ENCODE results near the gene C1orf232.

The C1orf232 gene

GRCh38 chr1:26114165-26114927, 54.4 kb downstream of the C1orf232 start:
- TF ChIP-seq EP300 (IDR thresholded peaks at IDR 0.05; ENCODE audit: borderline replicate concordance) = no peak
- no peak for TF ChIP-seq YY1 (IDR thresholded peaks at IDR 0.05; ENCODE audit: low read depth)
- TF ChIP-seq CREB1 (IDR thresholded peaks at IDR 0.05; ENCODE audit: low read depth) = no peak
- no peak for TF ChIP-seq ZBTB7A (IDR thresholded peaks at IDR 0.05; ENCODE audit: low read depth)
- TF ChIP-seq, protein P1, sequence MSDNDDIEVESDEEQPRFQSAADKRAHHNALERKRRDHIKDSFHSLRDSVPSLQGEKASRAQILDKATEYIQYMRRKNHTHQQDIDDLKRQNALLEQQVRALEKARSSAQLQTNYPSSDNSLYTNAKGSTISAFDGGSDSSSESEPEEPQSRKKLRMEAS (IDR thresholded peaks at IDR 0.05) = no peak
- no peak for TF ChIP-seq TAF1 (IDR thresholded peaks at IDR 0.05; ENCODE audit: low read depth)
- no peak for TF ChIP-seq TEAD4 (IDR thresholded peaks at IDR 0.05)
- no peak for TF ChIP-seq NFIC (IDR thresholded peaks at IDR 0.05)
- TF ChIP-seq, protein P2, sequence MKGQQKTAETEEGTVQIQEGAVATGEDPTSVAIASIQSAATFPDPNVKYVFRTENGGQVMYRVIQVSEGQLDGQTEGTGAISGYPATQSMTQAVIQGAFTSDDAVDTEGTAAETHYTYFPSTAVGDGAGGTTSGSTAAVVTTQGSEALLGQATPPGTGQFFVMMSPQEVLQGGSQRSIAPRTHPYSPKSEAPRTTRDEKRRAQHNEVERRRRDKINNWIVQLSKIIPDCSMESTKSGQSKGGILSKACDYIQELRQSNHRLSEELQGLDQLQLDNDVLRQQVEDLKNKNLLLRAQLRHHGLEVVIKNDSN (IDR thresholded peaks at IDR 0.05) = no peak
- TF ChIP-seq, protein P3, sequence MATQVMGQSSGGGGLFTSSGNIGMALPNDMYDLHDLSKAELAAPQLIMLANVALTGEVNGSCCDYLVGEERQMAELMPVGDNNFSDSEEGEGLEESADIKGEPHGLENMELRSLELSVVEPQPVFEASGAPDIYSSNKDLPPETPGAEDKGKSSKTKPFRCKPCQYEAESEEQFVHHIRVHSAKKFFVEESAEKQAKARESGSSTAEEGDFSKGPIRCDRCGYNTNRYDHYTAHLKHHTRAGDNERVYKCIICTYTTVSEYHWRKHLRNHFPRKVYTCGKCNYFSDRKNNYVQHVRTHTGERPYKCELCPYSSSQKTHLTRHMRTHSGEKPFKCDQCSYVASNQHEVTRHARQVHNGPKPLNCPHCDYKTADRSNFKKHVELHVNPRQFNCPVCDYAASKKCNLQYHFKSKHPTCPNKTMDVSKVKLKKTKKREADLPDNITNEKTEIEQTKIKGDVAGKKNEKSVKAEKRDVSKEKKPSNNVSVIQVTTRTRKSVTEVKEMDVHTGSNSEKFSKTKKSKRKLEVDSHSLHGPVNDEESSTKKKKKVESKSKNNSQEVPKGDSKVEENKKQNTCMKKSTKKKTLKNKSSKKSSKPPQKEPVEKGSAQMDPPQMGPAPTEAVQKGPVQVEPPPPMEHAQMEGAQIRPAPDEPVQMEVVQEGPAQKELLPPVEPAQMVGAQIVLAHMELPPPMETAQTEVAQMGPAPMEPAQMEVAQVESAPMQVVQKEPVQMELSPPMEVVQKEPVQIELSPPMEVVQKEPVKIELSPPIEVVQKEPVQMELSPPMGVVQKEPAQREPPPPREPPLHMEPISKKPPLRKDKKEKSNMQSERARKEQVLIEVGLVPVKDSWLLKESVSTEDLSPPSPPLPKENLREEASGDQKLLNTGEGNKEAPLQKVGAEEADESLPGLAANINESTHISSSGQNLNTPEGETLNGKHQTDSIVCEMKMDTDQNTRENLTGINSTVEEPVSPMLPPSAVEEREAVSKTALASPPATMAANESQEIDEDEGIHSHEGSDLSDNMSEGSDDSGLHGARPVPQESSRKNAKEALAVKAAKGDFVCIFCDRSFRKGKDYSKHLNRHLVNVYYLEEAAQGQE (IDR thresholded peaks at IDR 0.05; ENCODE audit: low read depth) = no peak
- no peak for TF ChIP-seq TCF12 (IDR thresholded peaks at IDR 0.05; ENCODE audit: low read depth)
- TF ChIP-seq RAD21 (IDR thresholded peaks at IDR 0.05; ENCODE audit: low read depth) = no peak
- no peak for TF ChIP-seq FOXM1 (IDR thresholded peaks at IDR 0.05; ENCODE audit: borderline replicate concordance, low read depth)
- no peak for TF ChIP-seq EGR1 (IDR thresholded peaks at IDR 0.05)
- TF ChIP-seq CEBPB (IDR thresholded peaks at IDR 0.05) = no peak
